Tibial nerve (tissue), 4 donors: ENCODE data around the gene SPNS3. TPM values are rescaled to one million over a fixed set of nuclear protein-coding genes. Genes with fewer than 3 reads are reported as not detected.

Experiments used
- DNase-seq, 2 donors: peaks; one replicate each; pipeline ENCODE4 v3.0.0-alpha.2; 2019; ENCODE audit warnings: low spot score in 2 of 2
- H3K27ac ChIP-seq, 4 donors: fragments of 200-600 bp; sonication (generic) in 3 of 4; one replicate each; pipeline ENCODE4 v1.5.1; 2017 to 2019; ENCODE audit warnings: mild to moderate bottlenecking in 1 of 4
- H3K27me3 ChIP-seq, 2 donors: fragments of 200-600 bp; sonication (generic) in 1 of 2; one replicate each; pipeline versions ENCODE4 v1.5.1 to v1.6.0; 2017 to 2019
- H3K36me3 ChIP-seq, 3 donors: fragments of 200-600 bp; sonication (generic); one replicate each; pipeline ENCODE4 v1.5.1; 2018 to 2019
- H3K4me1 ChIP-seq, 4 donors: fragments of 200-600 bp; sonication (generic) in 3 of 4; one replicate each; pipeline ENCODE4 v1.5.1; 2017 to 2019
- H3K4me3 ChIP-seq, 4 donors: fragments of 200-600 bp; sonication (generic) in 3 of 4; one replicate each; pipeline ENCODE4 v1.5.1; 2017 to 2019; ENCODE audit warnings: mild to moderate bottlenecking in 1 of 4, moderate library complexity in 1 of 4
- H3K9me3 ChIP-seq, 4 donors: fragments of 200-600 bp; sonication (generic) in 3 of 4; one replicate each; pipeline ENCODE4 v1.5.1; 2017 to 2019
- EP300 ChIP-seq, 2 donors: sonication (generic); formaldehyde crosslinking; IDR thresholded peaks; one replicate each; pipeline ENCODE4 v1.6.1; 2017; ENCODE audit warnings: antibody characterized with exemption in 2 of 2, mild to moderate bottlenecking in 1 of 2
- POLR2A ChIP-seq, 2 donors: fragments of 450-650 bp; IDR thresholded peaks; one replicate each; pipeline ENCODE4 v1.6.1; 2017; ENCODE audit warnings: antibody characterized with exemption in 2 of 2, mild to moderate bottlenecking in 2 of 2, moderate library complexity in 2 of 2
- WGBS, 2 donors: methylation state at CpG; one replicate each; pipeline ENCODE4 v1.1.5; 2018; 5-methylcytosine and 5-hydroxymethylcytosine counted together
- total RNA-seq, 4 donors: library from RNA; depleted of rRNA; stranded (reverse); fragments of >200 nt; gene quantifications; one replicate each; pipeline ENCODE4 v1.1.0, GENCODE V29; 2016
- TF ChIP-seq, protein P1 (sequence below), 5 experiments: fragments of 200-600 bp in 3 of 5; fragments of 450-650 bp in 2 of 5; sonication (generic) in 3 of 5; IDR thresholded peaks; one replicate each; pipeline ENCODE4 v1.5.1; 2016 to 2019; ENCODE audit warnings: antibody characterized with exemption in 5 of 5, mild to moderate bottlenecking in 3 of 5, moderate library complexity in 2 of 5

SPNS3 gene
- total RNA-seq, 4 donors from 2014 or later, result 0.44 TPM; not detected in 3

DNA sequence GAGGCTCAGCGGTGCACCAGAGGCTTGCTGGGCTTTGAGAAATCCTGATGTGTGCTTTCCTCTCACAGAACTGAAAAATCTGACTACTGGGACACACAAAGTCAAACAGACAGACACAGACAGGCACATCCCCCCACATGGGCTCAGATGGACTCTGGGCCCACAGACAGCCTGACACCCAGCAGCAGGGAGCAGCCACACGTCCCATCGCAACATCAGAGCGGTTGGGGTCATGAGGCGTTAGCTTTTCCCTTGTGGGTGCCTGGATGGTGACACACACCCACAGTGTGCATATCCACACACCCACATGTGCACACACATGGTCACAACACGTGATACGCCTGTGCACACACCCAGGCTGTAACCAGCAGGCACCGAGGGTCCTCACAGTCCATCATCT is 6.3 kb downstream of the SPNS3 start:
- Histone ChIP-seq H3K4me1 (peaks cover 0 to 29% (median 0%) of the 10 kb centered on the region in 4 donors), H3K27me3 (no peaks in the 10 kb centered on the region), H3K9me3 (no peaks in the 10 kb centered on the region), H3K27ac (no peak overlapping the region), H3K36me3 (no peaks in the 10 kb centered on the region), H3K4me3 (no peak overlapping the region)
- DNase-seq, result no peak
- TF ChIP-seq, protein P1, sequence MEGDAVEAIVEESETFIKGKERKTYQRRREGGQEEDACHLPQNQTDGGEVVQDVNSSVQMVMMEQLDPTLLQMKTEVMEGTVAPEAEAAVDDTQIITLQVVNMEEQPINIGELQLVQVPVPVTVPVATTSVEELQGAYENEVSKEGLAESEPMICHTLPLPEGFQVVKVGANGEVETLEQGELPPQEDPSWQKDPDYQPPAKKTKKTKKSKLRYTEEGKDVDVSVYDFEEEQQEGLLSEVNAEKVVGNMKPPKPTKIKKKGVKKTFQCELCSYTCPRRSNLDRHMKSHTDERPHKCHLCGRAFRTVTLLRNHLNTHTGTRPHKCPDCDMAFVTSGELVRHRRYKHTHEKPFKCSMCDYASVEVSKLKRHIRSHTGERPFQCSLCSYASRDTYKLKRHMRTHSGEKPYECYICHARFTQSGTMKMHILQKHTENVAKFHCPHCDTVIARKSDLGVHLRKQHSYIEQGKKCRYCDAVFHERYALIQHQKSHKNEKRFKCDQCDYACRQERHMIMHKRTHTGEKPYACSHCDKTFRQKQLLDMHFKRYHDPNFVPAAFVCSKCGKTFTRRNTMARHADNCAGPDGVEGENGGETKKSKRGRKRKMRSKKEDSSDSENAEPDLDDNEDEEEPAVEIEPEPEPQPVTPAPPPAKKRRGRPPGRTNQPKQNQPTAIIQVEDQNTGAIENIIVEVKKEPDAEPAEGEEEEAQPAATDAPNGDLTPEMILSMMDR (IDR thresholded peaks at IDR 0.05), result no peak
- TF ChIP-seq EP300 (IDR thresholded peaks at IDR 0.05), result no peak
- TF ChIP-seq POLR2A (IDR thresholded peaks at IDR 0.05), result no peak
- WGBS, 2 donors, result 83 to 92% methylated on average over 7 to 8 of the region's 8 CpGs

DNA sequence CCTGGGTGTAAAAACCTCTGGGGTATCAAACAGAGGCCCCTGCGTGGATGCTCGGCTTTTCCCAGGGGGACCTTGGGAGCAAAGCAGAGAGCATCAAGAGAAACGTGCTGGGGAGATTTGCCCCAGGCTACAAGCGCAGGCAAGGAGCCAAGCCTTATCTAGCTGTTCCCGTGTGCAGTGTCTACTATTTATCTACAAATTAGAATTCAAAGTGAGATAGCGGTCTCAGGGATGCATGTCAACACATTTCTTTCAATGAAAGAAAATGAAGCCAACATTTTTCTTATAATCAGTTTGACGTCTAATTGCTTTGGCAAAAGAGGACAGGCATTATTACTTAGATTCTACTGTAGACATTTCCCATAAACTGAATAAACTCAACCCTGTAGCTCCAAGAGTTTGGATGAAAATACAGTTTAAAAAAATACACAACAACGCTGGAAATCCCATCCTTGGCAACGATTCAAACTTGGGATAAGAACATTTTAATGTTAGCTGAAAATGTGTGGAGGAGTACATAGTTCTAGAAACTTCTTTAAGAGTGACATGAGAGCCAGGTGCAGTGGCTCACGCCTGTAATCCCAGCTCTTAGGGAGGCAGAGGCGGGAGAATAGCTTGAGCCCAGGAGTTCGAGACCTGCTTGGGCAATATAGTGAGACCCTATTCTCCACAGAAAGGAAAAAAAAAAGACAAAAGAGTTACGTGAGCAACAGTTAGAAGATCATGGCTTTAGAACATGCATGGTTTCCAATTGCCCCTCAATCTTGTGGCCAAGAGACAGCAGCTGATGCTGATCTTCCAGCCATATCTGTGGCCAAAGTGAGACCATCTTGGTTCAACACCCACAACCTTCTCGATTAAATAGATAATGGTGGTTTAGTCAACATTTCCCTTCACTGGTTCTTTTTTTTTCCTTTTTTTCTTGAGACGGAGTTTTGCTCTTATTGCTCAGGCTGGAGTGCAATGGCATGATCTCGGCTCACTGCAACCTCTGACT is 7.2 kb downstream of the SPNS3 start:
- no peak overlapping the region for H3K27ac ChIP-seq
- peaks cover 0 to 30% (median 0%) of the 10 kb centered on the region in 4 donors for H3K4me1 ChIP-seq
- no peaks in the 10 kb centered on the region for H3K36me3 ChIP-seq
- DNase-seq, result no peak
- H3K9me3 ChIP-seq, result no peaks in the 10 kb centered on the region
- 51 to 58% methylated on average over 16 of the region's 16 CpGs for WGBS, 2 donors
- TF ChIP-seq POLR2A (IDR thresholded peaks at IDR 0.05) (no peak), EP300 (IDR thresholded peaks at IDR 0.05) (no peak)
- TF ChIP-seq, protein P1 (IDR thresholded peaks at IDR 0.05), result no peak
- no peaks in the 10 kb centered on the region for H3K27me3 ChIP-seq
- H3K4me3 ChIP-seq, result no peak overlapping the region

DNA sequence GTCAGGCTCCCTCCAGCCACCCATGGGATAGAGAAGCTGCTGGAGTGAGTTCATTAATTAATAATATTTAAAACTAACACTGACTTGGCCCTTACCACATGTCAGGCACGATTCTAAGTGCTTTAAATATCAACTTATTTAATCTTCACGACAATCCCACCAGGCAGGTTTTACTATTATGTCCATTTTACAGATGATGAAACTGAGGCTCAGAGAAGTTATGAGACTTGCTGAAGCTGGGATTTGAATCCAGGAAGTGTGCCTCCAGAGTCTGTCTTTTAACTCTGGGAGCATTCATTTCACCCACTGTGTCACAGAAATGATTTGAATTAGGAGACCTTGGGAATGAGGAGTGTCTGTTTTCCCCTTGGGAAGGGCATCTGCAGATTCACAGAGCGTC is 8.8 kb downstream of the SPNS3 start:
- Histone ChIP-seq H3K4me3 (no peak overlapping the region), H3K36me3 (no peaks in the 10 kb centered on the region), H3K4me1 (peaks cover 0 to 30% (median 0%) of the 10 kb centered on the region in 4 donors), H3K27me3 (no peaks in the 10 kb centered on the region), H3K9me3 (no peaks in the 10 kb centered on the region), H3K27ac (no peak overlapping the region)
- 79 to 81% methylated on average over 3 of the region's 3 CpGs for WGBS, 2 donors
- DNase-seq, result no peak
- TF ChIP-seq POLR2A (IDR thresholded peaks at IDR 0.05), result no peak
- TF ChIP-seq EP300 (IDR thresholded peaks at IDR 0.05), result no peak
- TF ChIP-seq, protein P1 (IDR thresholded peaks at IDR 0.05), result no peak

DNA sequence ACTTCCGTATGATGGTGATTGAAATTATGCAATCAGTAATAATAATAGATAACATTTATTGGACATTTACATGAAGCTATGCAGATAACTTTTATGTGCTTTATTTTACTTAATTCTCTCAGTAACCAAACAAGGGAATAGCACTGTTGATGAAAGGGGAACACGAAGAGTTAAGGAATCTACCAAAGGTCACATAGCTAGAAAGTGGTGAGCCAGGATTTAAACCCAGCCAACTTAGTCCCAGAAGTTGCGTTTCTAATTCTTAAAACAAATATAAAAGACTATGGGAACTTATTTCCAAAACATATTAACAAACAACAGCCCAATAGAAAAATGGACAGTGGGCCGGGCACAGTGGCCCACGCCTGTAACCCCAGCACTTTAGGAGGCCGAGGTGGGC is 9.7 kb downstream of the SPNS3 start:
- no peak overlapping the region for H3K4me3 ChIP-seq
- H3K27me3 ChIP-seq, result no peaks in the 10 kb centered on the region
- H3K27ac ChIP-seq, result no peak overlapping the region
- no peaks in the 10 kb centered on the region for H3K36me3 ChIP-seq
- TF ChIP-seq POLR2A (IDR thresholded peaks at IDR 0.05) (no peak), EP300 (IDR thresholded peaks at IDR 0.05) (no peak)
- TF ChIP-seq, protein P1 (IDR thresholded peaks at IDR 0.05), result no peak
- H3K9me3 ChIP-seq, result no peaks in the 10 kb centered on the region
- H3K4me1 ChIP-seq, result peaks cover 0 to 30% (median 0%) of the 10 kb centered on the region in 4 donors
- 28 to 33% methylated on average over 6 of the region's 6 CpGs for WGBS, 2 donors
- no peak for DNase-seq
